HG03066 (cell line): Measurements from ENCODE around the gene TMX4.

Source experiments
- ATAC-seq: cut with Tn5 transposase; IDR thresholded peaks from one replicate; pipeline ENCODE4 v1.9.1; 2021; ENCODE audit warnings: low read depth; ENCODE audit not compliant: unreplicated experiment

TMX4 gene

DNA sequence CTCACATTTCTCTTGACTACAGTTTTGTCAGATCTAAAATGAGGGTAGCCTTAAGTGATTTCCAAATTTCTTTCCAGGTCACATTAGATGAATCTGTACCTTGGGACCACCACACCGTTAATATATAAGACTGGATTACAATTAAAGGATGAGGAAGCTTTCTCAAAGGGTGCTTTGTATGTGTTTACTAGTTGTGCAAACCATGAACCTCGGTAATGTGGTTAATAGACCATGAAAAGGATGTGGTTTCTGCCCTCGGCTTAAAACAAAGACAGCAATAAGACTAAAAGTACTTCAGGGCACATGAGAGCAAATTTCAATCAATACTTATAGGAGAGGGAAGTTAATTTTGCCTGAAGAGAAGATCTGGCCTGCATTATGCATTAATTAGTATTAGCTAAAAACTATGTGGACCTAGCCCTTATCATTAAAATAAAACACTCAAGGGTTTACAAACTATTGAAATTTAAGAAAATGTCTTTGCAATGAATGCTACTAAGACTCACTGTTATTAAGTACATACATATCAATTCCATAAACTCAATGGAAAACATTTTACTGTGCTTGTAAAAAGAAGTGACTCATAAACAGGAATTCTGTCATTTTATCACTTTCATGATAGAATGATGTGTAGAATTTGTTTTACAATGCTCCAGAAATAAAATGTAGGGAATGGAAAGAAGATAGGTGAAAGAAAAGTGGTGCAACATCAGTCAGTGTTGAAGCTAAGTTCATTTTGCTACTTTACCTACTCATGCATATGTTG is 936 bp upstream of the TMX4 start:
- ATAC-seq, result peak; percentile 48

- ATAC-seq, result no peak
Measured at GRCh38 chr20:8019998-8020247, 362 bp upstream of the TMX4 start.

GRCh38 chr20:8018958-8019245 is 659 bp downstream of the TMX4 start:
- ATAC-seq, result peak; percentile 65

DNA sequence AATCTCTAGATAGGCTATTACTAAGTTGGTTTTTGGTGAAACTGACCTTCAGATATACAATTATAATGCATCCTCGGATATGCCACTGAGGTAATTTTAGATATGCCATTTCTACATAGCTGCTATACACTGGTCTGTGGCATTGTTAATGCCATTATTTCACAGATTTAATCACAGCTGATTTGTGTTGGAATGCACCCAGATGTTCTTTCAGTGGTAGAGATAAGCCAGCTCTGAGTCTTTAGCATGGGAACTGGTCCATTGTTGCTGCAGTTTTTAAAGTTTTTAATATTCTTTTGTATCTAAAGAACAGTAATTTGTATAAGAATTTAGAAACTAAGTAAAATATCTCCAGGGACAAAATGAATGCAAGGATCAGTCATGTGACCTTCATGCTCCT is 6.8 kb downstream of the TMX4 start:
- ATAC-seq, result no peak

- no peak for ATAC-seq
Measured at GRCh38 chr20:8008733-8009132, 10.8 kb downstream of the TMX4 start.

DNA sequence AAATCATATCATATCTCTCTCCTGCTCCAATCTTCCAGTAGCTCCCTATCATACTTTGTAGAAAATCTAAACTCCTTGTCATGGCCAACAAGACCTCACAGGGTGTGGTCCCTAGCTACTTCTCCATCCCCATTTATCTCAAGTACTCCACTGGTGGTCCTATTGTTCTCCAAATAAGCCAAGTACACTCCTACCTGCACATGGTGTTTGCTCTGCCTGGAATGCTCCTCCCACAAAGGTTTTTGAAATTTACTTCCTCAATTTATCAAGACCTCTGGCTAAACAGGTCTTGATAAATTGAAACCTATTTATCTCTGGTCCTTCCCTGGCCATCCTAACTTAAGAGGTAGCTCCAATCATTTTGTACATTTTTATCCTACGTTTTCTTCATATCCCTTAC is 12.1 kb downstream of the TMX4 start:
- no peak for ATAC-seq

DNA sequence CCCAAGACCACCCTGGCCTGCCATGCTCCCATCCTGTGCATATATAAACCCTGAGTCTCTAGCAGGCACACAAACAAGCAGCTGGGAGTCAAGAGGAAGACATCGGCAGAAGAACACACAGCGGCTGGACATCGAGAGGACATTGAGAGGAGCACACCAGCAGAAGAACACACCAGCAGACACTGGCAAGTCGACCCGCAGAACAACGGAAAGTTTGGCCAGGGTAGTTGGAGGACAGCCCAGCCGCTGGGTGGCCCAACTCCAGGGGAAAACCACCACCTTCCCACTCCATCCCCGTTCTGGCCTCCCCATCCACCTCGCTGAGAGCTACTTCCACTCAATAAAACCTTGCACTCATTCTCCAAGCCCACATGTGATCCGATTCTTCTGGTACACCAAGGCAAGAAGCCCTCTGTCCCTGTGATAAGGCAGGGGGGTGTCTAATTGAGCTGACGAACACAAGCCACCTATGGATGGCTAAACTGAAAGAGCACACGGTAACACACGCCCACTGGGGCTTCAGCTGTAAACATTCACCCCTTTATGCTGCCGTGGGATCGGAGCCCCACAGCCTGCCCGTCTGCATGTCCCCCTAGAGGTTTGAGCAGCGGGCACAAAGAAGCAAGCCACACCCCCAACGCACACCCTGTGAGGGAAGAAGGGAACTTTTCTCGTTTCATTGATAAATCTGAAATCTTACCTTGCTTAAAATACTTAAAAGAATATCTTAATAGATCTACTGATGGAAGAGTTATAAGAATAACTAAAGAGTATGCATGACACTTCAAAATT is 13.8 kb downstream of the TMX4 start:
- ATAC-seq, result no peak

GRCh38 chr20:8005033-8005432 is 14.5 kb downstream of the TMX4 start:
- ATAC-seq, result no peak

GRCh38 chr20:8002056-8002455 is 17.5 kb downstream of the TMX4 start:
- ATAC-seq, result no peak

GRCh38 chr20:8000796-8001195 is 18.8 kb downstream of the TMX4 start:
- no peak for ATAC-seq

GRCh38 chr20:7996898-7997297 is 22.7 kb downstream of the TMX4 start:
- no peak for ATAC-seq

GRCh38 chr20:7994809-7995208 is 24.8 kb downstream of the TMX4 start:
- ATAC-seq, result no peak

DNA sequence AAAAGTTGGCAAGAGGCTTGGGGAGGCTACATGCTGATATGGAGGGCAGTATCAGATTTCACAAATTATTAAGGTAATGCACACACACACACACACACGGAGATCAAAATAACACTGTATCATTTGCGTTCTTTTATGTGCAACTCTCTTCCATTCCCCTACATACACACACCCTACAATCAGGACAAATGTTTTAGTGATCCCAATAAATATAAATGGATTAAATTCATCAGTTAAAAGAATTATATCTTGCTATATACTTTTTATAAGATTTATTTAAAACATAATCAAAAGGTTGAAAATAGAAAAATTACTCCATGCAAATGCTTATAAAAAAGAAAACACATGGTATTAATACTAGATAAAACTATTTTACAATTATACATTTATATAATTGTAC is 25.9 kb downstream of the TMX4 start:
- ATAC-seq, result no peak

DNA sequence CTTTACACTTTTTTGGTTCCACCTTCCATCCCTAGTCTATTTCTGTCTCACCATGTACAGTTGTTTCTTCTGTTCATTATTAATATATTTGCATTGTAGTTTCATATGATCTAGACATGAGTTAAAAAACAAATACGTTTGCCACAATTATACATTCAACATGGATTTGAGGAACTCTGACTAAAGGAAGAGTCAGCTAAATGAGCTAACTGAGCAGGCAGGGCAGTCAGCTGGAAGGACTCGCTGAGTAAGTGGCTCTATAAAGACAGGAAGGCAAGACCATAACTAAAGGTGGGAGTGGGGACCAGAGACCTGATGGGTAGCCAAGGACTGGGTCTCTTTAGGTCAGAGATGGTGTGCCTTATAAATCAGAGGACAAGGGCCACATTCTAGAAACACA is 26.3 kb downstream of the TMX4 start:
- ATAC-seq, result no peak

- ATAC-seq, result no peak
Measured at GRCh38 chr20:7990385-7990784, 29.2 kb downstream of the TMX4 start.

DNA sequence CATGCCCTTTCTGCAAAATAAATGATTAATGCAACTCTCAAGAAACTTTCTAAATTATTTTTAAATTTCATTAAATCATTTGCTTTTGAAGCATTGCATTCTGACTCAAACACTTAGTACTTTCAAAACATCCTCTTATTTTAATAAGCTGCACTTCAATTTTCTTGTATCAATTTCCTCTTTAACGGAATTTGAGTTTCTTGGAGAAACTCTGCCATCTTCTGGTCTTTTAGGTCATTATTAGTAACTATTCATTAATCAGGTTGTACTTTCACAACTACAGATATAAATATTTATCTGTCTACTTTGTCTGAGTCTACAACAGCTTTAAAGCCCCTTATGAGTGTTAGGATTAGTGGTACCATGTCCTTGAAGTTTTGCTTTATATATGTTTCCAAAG is 30.2 kb downstream of the TMX4 start:
- no peak for ATAC-seq

- ATAC-seq, result no peak
Measured at GRCh38 chr20:7985916-7986315, 33.6 kb downstream of the TMX4 start.

GRCh38 chr20:7984192-7984591 is 35.4 kb downstream of the TMX4 start:
- ATAC-seq, result no peak

GRCh38 chr20:7981374-7981773 is 38.2 kb downstream of the TMX4 start:
- ATAC-seq, result no peak

DNA sequence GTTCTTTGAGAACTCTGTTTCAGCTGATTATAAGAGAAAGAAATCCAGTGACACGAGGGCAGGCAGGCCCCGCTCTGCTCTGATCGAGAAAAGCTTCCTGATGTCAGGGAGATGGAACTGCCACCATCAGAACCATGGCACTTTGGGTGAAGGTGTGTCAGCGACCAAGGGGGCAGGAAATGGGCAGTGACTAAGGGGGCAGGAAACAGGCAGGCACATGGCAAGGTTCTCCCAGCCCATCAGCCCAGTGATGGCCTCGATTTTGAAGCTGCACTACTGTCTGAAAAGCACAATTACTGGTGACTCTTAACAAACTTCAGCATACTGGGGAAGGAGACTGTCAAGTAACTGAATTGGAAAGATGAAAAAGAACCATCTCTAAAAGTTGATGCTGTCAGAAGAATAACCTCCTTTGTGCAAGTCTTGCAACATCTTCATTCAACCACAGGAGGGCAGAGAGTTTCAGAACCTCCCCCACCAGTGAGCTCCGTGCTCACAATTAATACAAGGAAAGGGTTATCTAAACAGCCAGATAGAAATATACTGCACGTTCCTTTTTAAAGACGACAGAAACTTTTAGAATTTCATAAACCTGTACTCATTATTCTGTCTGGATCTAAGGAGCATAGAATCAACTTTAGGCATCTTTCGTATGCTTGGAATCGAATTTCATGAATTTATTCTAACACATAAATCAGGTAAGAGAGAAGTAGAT is 39.1 kb downstream of the TMX4 start:
- ATAC-seq, result no peak

GRCh38 chr20:7977709-7978108 is 41.9 kb downstream of the TMX4 start:
- ATAC-seq, result no peak

GRCh38 chr20:7975851-7976414 is 43.6 kb downstream of the TMX4 start:
- no peak for ATAC-seq
